Measurements from ENCODE around the gene TMED10. TPM values are rescaled to one million over a fixed set of nuclear protein-coding genes. Genes with fewer than 3 reads are reported as not detected.
A peak's percentile ranks its signal among the peaks of the same experiment; 100 is the strongest.
"Not testable (repeated sequence)": the region's sequence is repeated elsewhere in the genome, so short reads cannot be mapped to it uniquely, and the experiment has no call there.

The TMED10 gene
- polyA plus RNA-seq, 2 of the 4 experiments (the other 2 are of a cell fraction) = 290 to 354 TPM

DNA sequence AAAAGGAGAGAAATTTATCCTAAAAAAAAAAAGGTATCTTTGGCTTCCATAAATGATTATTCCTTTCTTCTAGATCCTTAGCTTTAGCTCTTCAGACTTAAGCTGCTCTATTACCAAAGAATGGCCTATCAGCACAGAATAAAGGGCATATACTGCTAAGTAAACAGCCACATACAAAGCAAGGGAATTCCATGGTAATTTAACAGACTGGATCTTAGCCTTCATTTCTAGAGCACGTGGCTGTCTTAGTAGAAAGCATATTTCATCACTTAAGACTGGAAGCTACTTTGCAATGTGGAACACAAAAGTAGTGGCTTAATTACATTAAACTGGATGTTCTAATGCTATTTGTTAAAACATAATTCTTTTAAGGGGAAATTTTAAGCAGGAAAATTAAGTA, 23.1 kb downstream of the TMED10 start:
- Histone ChIP-seq H3K4me1 (peaks cover 9% of the 10 kb centered on the region; the same call in 1 of the 3 replicates), H3K27ac (no peak overlapping the region), H3K4me2 (no peak overlapping the region), H3K4me3 (no peak overlapping the region), H3K9me3 (no peaks in the 10 kb centered on the region)
- WGBS (ENCODE audit: missing lambda C conversion rate) = 97% methylated on average over 1 of the region's 1 CpG
- no peak for DNase-seq (ENCODE audit: low read depth in 1 of 2, low spot score in 1 of 2)
- no peak for ATAC-seq
- FAIRE-seq = no peak
- TF ChIP-seq, protein P1, sequence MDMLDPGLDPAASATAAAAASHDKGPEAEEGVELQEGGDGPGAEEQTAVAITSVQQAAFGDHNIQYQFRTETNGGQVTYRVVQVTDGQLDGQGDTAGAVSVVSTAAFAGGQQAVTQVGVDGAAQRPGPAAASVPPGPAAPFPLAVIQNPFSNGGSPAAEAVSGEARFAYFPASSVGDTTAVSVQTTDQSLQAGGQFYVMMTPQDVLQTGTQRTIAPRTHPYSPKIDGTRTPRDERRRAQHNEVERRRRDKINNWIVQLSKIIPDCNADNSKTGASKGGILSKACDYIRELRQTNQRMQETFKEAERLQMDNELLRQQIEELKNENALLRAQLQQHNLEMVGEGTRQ (IDR thresholded peaks at IDR 0.05) = no peak
- TF ChIP-seq HOXB13 (CRISPR knock-in tag; IDR thresholded peaks at IDR 0.05; ENCODE audit: low read depth) (no peak), CHD4 (IDR thresholded peaks at IDR 0.05; ENCODE audit: borderline replicate concordance) (no peak), FOSB (CRISPR knock-in tag; IDR thresholded peaks at IDR 0.05) (no peak), EP300 (IDR thresholded peaks at IDR 0.05) (no peak)
- ChIA-PET CTCF (interaction anchor here (0.9 to 1.9 kb wide), 6 partner anchors 10 to 154 kb away, joined by 3 to 6 read pairs (median 4); no protein-coding TSS in a partner anchor), POLR2A (no interaction called here)

DNA sequence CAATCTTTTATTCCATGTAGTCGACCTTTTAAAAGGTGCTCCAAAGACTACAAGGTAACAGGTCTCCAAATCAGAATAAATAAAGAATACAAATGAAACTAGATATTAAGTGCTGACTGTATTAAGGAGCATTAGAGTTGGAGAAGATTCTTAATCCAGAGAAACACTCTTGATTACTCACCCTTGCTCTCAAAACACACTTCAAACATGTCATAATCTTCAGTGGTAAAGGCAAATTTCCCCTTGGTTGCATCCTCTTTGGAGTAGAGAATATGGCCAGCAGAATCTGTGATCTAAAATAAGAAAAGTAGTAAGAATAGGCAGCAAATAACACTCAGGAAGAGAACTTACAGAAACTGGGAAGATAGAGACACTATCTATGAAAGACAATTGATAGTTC, 24.6 kb downstream of the TMED10 start:
- WGBS (ENCODE audit: missing lambda C conversion rate) = 66% methylated on average over 1 of the region's 1 CpG
- TF ChIP-seq JUNB (IDR thresholded peaks at IDR 0.05) (no peak), SREBF2 (IDR thresholded peaks at IDR 0.05) (no peak), RAD21 (conservative IDR thresholded peaks at IDR 0.05 in 1 of 2, IDR thresholded peaks at IDR 0.05 in 1 of 2) (no peak), HMGXB4 (CRISPR knock-in tag; IDR thresholded peaks at IDR 0.05; ENCODE audit: borderline replicate concordance) (no peak), HOXB5 (CRISPR knock-in tag; IDR thresholded peaks at IDR 0.05) (no peak), ZC3H11A (IDR thresholded peaks at IDR 0.05) (no peak), CTCF (IDR thresholded peaks at IDR 0.05) (no peak), FOSL2 (IDR thresholded peaks at IDR 0.05) (no peak), FOSL2 (CRISPR knock-in tag; IDR thresholded peaks at IDR 0.05) (no peak), FOXS1 (CRISPR knock-in tag; IDR thresholded peaks at IDR 0.05) (no peak), EHF (CRISPR knock-in tag; IDR thresholded peaks at IDR 0.05) (no peak)
- TF ChIP-seq, protein P2, sequence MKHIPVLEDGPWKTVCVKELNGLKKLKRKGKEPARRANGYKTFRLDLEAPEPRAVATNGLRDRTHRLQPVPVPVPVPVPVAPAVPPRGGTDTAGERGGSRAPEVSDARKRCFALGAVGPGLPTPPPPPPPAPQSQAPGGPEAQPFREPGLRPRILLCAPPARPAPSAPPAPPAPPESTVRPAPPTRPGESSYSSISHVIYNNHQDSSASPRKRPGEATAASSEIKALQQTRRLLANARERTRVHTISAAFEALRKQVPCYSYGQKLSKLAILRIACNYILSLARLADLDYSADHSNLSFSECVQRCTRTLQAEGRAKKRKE (CRISPR knock-in tag; IDR thresholded peaks at IDR 0.05; ENCODE audit: low read depth) = no peak
- DNase-seq (ENCODE audit: low read depth in 1 of 2, low spot score in 1 of 2) (no peak), ATAC-seq (no peak), FAIRE-seq (no peak)
- H3K4me3 ChIP-seq = no peak overlapping the region
- H3K4me1 ChIP-seq = peaks cover 9% of the 10 kb centered on the region; the same call in 1 of the 3 replicates
- ChIA-PET POLR2A (no interaction called here), CTCF (no interaction called here)
- H3K9me3 ChIP-seq = no peaks in the 10 kb centered on the region
- H3K4me2 ChIP-seq = no peak overlapping the region
- H3K27ac ChIP-seq = no peak overlapping the region; a peak in 1 of 6 replicates

DNA sequence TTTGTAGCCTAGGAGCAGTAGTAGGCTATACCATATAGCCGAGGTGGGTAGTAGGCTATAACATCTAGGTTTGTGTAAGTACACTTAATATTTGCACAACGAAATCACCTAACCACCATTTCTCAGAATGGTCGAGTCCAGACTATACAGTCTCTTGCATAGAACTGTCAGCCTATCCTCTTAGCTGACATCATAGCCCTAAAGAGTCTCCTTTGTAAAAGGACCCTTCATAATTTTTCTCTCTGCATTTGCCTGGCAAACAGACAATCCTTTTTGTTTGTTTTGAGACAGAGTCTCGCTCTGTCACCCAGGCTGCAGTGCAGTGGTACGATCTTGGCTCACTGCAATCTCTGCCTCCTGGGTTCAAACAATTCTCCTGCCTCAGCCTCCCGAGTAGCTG, 25.8 kb downstream of the TMED10 start:
- DNase-seq (ENCODE audit: low read depth in 1 of 2, low spot score in 1 of 2); CTCF ChIA-PET; ATAC-seq; H3K4me3 ChIP-seq; H3K4me1 ChIP-seq; H3K9me3 ChIP-seq; H3K4me2 ChIP-seq; FAIRE-seq: not testable (repeated sequence)
- WGBS (ENCODE audit: missing lambda C conversion rate) = 85% methylated on average over 6 of the region's 6 CpGs
- peak overlapping the region in 1 of 2 experiments; percentile 52; a peak in 1 of 6 replicates for H3K27ac ChIP-seq
- POLR2A ChIA-PET = interaction anchor here (0.5 kb wide), 1 partner anchor 143 kb away, joined by 3 read pairs; no protein-coding TSS in a partner anchor

Measured in A549 (cell line).